Measurements from ENCODE around the gene ATAD5. TPM values are rescaled to one million over a fixed set of nuclear protein-coding genes. Genes with fewer than 3 reads are reported as not detected.
"Not testable (repeated sequence)": the region's sequence is repeated elsewhere in the genome, so short reads cannot be mapped to it uniquely, and the experiment has no call there.

The ATAD5 gene
- polyA plus RNA-seq, 2 donors: 0.99 to 1.1 TPM

DNA sequence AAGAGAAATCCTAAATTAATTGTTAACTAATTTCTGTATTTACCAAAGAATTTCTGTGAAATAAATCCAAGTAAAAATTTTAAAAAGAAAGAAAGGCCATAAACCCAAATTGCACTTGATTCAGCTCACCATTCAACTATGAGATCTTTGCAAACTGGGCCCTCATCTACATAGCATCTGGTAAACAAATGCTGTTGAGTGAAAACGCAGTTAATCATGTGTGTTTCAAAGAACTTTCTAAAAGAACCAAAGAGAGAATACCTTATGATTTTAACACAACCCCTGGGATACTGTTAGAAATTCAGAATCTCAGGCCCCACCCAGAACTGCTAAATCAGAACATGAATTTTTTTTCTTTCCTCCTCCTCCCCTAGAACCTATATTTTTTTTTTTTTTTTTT, 23.9 kb upstream of the ATAD5 start:
- H3K27ac ChIP-seq (ENCODE audit: low read depth in 2 of 2, low read length in 1 of 2): no peak overlapping the region
- no peaks in the 10 kb centered on the region for H3K27me3 ChIP-seq (ENCODE audit: control insufficient read depth in 1 of 2, insufficient read depth in 2 of 2, low read length in 2 of 2)
- no peaks in the 10 kb centered on the region for H3K9me3 ChIP-seq (ENCODE audit: control insufficient read depth in 2 of 2, insufficient read depth in 1 of 2, low read depth in 1 of 2, low read length in 1 of 2)
- 87 to 91% methylated on average over 1 of the region's 1 CpG for WGBS, 2 donors
- no peak overlapping the region for H3K4me3 ChIP-seq (ENCODE audit: low read depth in 1 of 2, low read length in 2 of 2)
- no peaks in the 10 kb centered on the region for H3K4me1 ChIP-seq (ENCODE audit: control insufficient read depth in 2 of 2, insufficient read depth in 2 of 2, low read length in 1 of 2)
- no peaks in the 10 kb centered on the region for H3K36me3 ChIP-seq (ENCODE audit: control insufficient read depth in 2 of 2, insufficient read depth in 2 of 2, low read length in 1 of 2)

DNA sequence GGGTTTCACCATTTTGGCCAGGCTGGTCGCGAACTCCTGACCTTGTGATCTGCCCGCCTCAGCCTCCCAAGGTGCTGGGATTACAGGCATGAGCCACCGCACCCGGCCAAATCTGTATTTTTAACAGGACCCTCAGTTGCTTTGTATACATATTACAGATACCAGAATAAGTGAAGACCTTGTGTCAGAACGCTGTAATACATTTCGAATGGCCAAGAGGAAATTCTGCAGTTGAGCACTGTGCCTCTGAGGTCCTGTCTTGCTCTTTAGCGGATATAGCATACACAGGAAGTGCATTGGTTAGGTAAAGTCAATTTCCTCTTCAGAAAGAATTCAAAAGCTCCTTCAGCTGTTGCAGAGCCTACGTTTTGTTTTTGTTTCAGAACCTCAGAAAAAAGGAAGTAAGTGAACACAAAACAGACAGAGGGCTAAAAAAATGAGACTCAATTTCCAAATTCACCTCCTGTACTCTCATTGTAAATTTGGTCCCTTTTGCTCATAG, 22.9 kb upstream of the ATAD5 start:
- 69 to 72% methylated on average over 9 of the region's 9 CpGs for WGBS, 2 donors

DNA sequence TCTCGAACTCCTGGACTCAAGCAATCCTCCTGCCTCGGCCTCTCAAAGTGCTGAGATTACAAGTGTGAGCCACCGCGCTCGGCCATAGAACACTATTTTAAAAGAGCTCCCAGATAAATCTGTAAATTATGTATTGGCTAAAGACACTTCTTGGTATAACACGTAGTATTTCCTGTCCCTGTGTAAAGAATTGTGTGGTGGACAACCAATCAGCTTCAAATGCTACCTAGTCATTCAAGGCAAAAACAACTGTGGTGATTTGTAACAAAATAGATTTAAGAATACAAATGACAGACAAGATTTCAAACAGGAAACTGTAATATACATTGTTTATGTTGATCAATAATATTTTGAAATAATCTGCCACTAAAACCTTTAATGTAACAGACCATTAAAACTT, 21.9 kb upstream of the ATAD5 start:
- Histone ChIP-seq H3K36me3 (ENCODE audit: control insufficient read depth in 2 of 2, insufficient read depth in 2 of 2, low read length in 1 of 2) (no peaks in the 10 kb centered on the region), H3K27ac (ENCODE audit: low read depth in 2 of 2, low read length in 1 of 2) (peak overlapping the region in 1 of 2 donors; percentile 14), H3K27me3 (ENCODE audit: control insufficient read depth in 1 of 2, insufficient read depth in 2 of 2, low read length in 2 of 2) (no peaks in the 10 kb centered on the region), H3K4me1 (ENCODE audit: control insufficient read depth in 2 of 2, insufficient read depth in 2 of 2, low read length in 1 of 2) (no peaks in the 10 kb centered on the region), H3K9me3 (ENCODE audit: control insufficient read depth in 2 of 2, insufficient read depth in 1 of 2, low read depth in 1 of 2, low read length in 1 of 2) (no peaks in the 10 kb centered on the region), H3K4me3 (ENCODE audit: low read depth in 1 of 2, low read length in 2 of 2) (no peak overlapping the region)
- WGBS, 2 donors: 90 to 94% methylated on average over 6 of the region's 6 CpGs

More for the DNA sequence above, 22.9 kb upstream of the ATAD5 start:
- no peaks in the 10 kb centered on the region for H3K4me1 ChIP-seq (ENCODE audit: control insufficient read depth in 2 of 2, insufficient read depth in 2 of 2, low read length in 1 of 2)
- H3K36me3 ChIP-seq (ENCODE audit: control insufficient read depth in 2 of 2, insufficient read depth in 2 of 2, low read length in 1 of 2): no peaks in the 10 kb centered on the region
- no peaks in the 10 kb centered on the region for H3K27me3 ChIP-seq (ENCODE audit: control insufficient read depth in 1 of 2, insufficient read depth in 2 of 2, low read length in 2 of 2)
- H3K4me3 ChIP-seq (ENCODE audit: low read depth in 1 of 2, low read length in 2 of 2): no peak overlapping the region
- no peaks in the 10 kb centered on the region for H3K9me3 ChIP-seq (ENCODE audit: control insufficient read depth in 2 of 2, insufficient read depth in 1 of 2, low read depth in 1 of 2, low read length in 1 of 2)
- H3K27ac ChIP-seq (ENCODE audit: low read depth in 2 of 2, low read length in 1 of 2): peak overlapping the region in 1 of 2 donors; percentile 14

DNA sequence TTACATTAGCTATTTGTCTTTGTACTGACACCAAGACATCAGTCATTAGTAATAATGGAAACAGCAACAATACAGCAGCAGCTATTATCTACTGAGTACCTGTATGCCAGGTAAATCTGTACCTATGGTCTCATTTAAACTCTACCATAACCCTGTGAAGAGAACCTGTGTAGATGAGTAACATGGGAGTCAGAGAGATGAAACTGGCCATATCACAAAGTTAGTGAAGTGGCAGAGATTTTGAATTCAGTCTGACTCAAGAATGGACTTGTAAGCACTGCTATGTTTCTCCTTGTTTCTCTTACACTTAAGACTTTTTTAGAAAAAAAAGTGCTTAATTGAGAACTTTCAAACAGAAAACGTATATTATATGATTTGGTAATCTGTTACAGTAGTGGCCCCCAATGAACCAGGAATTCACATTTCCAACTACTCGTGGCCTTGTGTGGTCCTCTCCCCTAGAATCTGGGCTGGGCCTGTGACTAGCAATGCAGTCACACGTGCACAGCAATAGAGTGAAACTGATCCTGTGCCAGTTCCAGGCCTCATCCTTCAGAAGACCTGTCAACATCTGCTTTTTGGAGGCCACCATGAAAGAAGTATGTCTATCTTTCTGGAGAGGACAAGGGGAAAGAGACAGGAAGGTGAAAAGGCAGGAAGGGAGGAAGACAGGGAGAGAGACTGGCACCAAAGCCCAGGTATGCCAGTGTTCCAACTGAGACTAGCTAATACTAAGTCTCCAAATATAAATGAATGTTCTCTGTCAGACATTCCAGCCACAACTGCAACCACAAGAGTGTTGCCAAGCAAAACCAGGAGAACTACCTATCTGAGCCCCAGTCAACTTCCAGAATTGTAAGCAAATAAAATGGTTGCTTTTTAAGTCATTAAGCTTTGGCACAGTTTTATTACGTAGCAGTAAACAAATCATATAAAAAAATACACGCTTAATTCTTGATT, 19.3 kb upstream of the ATAD5 start:
- Histone ChIP-seq H3K9me3 (ENCODE audit: control insufficient read depth in 2 of 2, insufficient read depth in 1 of 2, low read depth in 1 of 2, low read length in 1 of 2) (no peaks in the 10 kb centered on the region), H3K4me3 (ENCODE audit: low read depth in 1 of 2, low read length in 2 of 2) (no peak overlapping the region), H3K36me3 (ENCODE audit: control insufficient read depth in 2 of 2, insufficient read depth in 2 of 2, low read length in 1 of 2) (no peaks in the 10 kb centered on the region), H3K27me3 (ENCODE audit: control insufficient read depth in 1 of 2, insufficient read depth in 2 of 2, low read length in 2 of 2) (no peaks in the 10 kb centered on the region), H3K27ac (ENCODE audit: low read depth in 2 of 2, low read length in 1 of 2) (peak overlapping the region; percentile 58), H3K4me1 (ENCODE audit: control insufficient read depth in 2 of 2, insufficient read depth in 2 of 2, low read length in 1 of 2) (no peaks in the 10 kb centered on the region)
- WGBS, 2 donors: 58 to 59% methylated on average over 5 of the region's 5 CpGs

DNA sequence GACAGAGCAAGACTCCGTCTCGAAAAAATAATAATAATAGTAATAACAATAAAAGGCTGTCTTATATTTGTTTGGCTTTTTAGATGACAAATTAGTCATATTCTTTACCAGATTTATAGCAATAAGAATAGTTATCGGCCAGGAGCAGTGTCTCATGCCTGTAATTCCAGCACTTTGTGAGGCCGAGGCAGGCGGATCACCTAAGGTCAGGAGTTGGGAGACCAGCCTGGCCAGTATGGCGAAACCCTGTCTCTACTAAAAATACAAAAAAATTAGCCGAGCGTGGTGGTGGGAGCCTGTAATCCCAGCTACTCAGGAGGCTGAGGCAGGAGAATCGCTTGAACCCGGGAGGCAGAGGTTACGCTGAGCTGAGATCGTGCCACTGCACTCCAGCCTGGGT, 17.5 kb upstream of the ATAD5 start:
- not testable (repeated sequence) for H3K4me1 ChIP-seq (ENCODE audit: control insufficient read depth in 2 of 2, insufficient read depth in 2 of 2, low read length in 1 of 2); H3K27ac ChIP-seq (ENCODE audit: low read depth in 2 of 2, low read length in 1 of 2); H3K27me3 ChIP-seq (ENCODE audit: control insufficient read depth in 1 of 2, insufficient read depth in 2 of 2, low read length in 2 of 2); H3K9me3 ChIP-seq (ENCODE audit: control insufficient read depth in 2 of 2, insufficient read depth in 1 of 2, low read depth in 1 of 2, low read length in 1 of 2); H3K36me3 ChIP-seq (ENCODE audit: control insufficient read depth in 2 of 2, insufficient read depth in 2 of 2, low read length in 1 of 2); H3K4me3 ChIP-seq (ENCODE audit: low read depth in 1 of 2, low read length in 2 of 2)
- 88% methylated on average over 12 of the region's 12 CpGs for WGBS, 2 donors

DNA sequence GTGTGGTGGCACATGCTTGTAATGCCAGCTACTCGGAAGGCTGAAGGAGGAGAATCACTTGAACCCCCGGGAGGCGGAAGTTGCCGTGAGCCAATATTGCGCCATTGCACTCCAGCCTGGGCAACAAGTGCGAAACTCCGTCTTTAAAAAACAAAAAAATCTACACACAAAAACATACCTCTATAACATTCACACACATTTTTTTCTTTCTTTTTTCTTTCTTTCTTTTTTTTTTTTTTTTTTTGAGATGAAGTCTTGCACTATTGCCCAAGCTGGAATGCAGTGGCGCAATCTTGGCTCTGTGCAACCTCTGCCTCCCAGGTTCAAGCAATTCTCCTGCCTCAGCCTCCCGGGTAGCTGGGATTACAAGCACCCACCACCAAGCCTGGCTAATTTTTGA, 16.9 kb upstream of the ATAD5 start:
- not testable (repeated sequence) for H3K27me3 ChIP-seq (ENCODE audit: control insufficient read depth in 1 of 2, insufficient read depth in 2 of 2, low read length in 2 of 2); H3K9me3 ChIP-seq (ENCODE audit: control insufficient read depth in 2 of 2, insufficient read depth in 1 of 2, low read depth in 1 of 2, low read length in 1 of 2); H3K4me3 ChIP-seq (ENCODE audit: low read depth in 1 of 2, low read length in 2 of 2); H3K36me3 ChIP-seq (ENCODE audit: control insufficient read depth in 2 of 2, insufficient read depth in 2 of 2, low read length in 1 of 2); H3K27ac ChIP-seq (ENCODE audit: low read depth in 2 of 2, low read length in 1 of 2); H3K4me1 ChIP-seq (ENCODE audit: control insufficient read depth in 2 of 2, insufficient read depth in 2 of 2, low read length in 1 of 2)
- 91 to 92% methylated on average over 9 of the region's 9 CpGs for WGBS, 2 donors

DNA sequence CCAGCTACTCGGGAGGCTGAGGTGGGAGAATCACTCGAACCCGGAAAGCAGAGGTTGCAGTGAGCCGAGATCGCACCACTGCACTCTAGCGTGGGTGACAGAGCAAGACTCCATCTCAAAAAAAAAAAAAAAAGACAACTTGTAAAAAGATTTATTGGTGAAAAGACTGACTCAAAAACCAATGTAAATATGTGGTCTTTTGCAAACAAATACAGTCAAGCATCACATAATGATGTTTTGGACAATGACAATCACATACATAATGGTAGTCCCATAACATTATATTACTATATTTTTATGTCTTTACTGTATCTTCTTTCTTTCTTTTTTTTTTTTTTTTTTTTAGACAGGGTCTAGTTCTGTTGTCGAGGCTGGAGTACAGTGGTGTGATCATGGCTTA, 15.6 kb upstream of the ATAD5 start:
- no peak overlapping the region for H3K27ac ChIP-seq (ENCODE audit: low read depth in 2 of 2, low read length in 1 of 2)
- WGBS, 2 donors: 96 to 97% methylated on average over 7 of the region's 7 CpGs
- H3K4me1 ChIP-seq (ENCODE audit: control insufficient read depth in 2 of 2, insufficient read depth in 2 of 2, low read length in 1 of 2): no peaks in the 10 kb centered on the region
- H3K36me3 ChIP-seq (ENCODE audit: control insufficient read depth in 2 of 2, insufficient read depth in 2 of 2, low read length in 1 of 2): no peaks in the 10 kb centered on the region
- H3K27me3 ChIP-seq (ENCODE audit: control insufficient read depth in 1 of 2, insufficient read depth in 2 of 2, low read length in 2 of 2): no peaks in the 10 kb centered on the region
- no peak overlapping the region for H3K4me3 ChIP-seq (ENCODE audit: low read depth in 1 of 2, low read length in 2 of 2)
- no peaks in the 10 kb centered on the region for H3K9me3 ChIP-seq (ENCODE audit: control insufficient read depth in 2 of 2, insufficient read depth in 1 of 2, low read depth in 1 of 2, low read length in 1 of 2)

DNA sequence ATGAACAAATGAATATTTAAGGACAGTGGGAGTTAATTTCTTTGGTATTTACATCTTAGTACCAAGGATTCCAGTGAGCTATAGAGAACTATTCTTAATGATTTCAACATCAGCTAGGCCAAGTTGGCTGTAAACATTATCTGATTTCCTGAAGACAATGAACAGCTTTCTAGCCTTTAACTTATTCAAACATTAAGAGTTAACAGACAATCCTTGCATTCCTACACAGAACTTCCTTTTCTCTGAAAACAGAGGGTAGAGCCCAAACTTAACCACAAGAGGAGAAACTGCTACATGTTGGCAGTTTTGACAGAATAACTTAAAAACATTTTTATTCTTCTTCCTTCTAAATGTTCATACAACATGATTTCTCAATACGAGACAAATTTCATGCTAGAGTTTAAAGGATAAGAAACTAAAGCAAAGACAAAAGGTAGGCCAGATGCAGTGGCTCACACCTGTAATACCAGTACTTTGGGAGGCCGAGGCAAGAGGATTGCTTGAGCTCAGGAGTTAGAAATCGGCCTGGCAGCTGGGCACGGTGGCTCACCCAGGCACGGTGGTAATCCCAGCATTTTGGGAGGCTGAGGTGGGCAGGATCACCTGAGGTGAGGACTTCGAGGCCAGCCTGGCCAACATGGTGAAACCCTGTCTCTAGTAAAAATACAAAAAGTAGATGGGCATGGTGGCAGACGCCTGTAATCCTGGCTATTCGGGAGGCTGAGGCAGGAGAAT, 11.6 kb upstream of the ATAD5 start:
- H3K4me1 ChIP-seq (ENCODE audit: control insufficient read depth in 2 of 2, insufficient read depth in 2 of 2, low read length in 1 of 2): peaks cover 0 to 4% of the 10 kb centered on the region in 2 donors
- no peak overlapping the region for H3K4me3 ChIP-seq (ENCODE audit: low read depth in 1 of 2, low read length in 2 of 2)

DNA sequence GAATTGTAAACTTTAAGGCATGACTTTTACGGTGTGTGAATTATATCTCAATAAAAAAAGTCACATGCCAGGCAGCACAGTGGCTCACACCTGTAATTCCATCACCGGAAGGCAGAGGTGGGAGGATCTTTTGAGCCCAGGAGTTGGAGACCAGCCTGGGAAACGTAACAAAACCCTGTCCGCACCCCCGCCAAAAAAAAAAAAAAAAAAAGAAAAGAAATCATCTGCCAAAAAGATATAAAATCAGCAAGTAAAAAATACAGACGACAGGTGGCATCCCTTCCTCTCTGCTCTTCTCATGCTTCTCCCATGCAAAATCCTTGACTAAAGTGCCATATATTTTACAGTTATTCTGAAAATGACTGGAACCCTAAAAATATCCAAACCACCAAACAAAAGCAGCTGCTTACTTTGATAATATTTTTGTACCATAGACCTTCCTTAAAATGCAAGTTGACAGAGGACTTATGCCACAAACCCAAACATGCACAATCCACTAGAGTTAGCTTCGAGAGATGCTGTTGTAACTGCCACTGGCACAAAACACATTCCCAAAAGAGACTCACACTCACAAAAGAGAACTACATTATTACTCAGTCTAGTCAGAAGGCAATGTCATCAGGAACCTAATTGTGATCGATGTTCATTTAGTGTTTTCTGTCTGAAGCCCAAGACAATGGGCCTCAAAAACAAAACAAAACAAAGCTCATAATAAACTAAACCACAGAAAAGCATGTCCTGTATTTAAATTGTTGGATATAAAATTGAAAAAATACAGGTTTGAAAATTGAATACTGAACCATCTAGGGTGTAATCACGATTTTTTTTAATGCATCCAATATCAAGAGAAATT, 9.7 kb upstream of the ATAD5 start:
- no peak overlapping the region for H3K4me3 ChIP-seq (ENCODE audit: low read depth in 1 of 2, low read length in 2 of 2)
- H3K36me3 ChIP-seq (ENCODE audit: control insufficient read depth in 2 of 2, insufficient read depth in 2 of 2, low read length in 1 of 2): no peaks in the 10 kb centered on the region
- no peak overlapping the region for H3K27ac ChIP-seq (ENCODE audit: low read depth in 2 of 2, low read length in 1 of 2)
- peaks cover 0 to 4% of the 10 kb centered on the region in 2 donors for H3K4me1 ChIP-seq (ENCODE audit: control insufficient read depth in 2 of 2, insufficient read depth in 2 of 2, low read length in 1 of 2)
- WGBS, 2 donors: 33 to 40% methylated on average over 9 of the region's 9 CpGs
- no peaks in the 10 kb centered on the region for H3K27me3 ChIP-seq (ENCODE audit: control insufficient read depth in 1 of 2, insufficient read depth in 2 of 2, low read length in 2 of 2)
- no peaks in the 10 kb centered on the region for H3K9me3 ChIP-seq (ENCODE audit: control insufficient read depth in 2 of 2, insufficient read depth in 1 of 2, low read depth in 1 of 2, low read length in 1 of 2)

More for the DNA sequence above, 11.6 kb upstream of the ATAD5 start:
- H3K27me3 ChIP-seq (ENCODE audit: control insufficient read depth in 1 of 2, insufficient read depth in 2 of 2, low read length in 2 of 2): no peaks in the 10 kb centered on the region
- H3K36me3 ChIP-seq (ENCODE audit: control insufficient read depth in 2 of 2, insufficient read depth in 2 of 2, low read length in 1 of 2): no peaks in the 10 kb centered on the region
- H3K9me3 ChIP-seq (ENCODE audit: control insufficient read depth in 2 of 2, insufficient read depth in 1 of 2, low read depth in 1 of 2, low read length in 1 of 2): no peaks in the 10 kb centered on the region
- WGBS, 2 donors: 79 to 82% methylated on average over 8 of the region's 8 CpGs
- H3K27ac ChIP-seq (ENCODE audit: low read depth in 2 of 2, low read length in 1 of 2): no peak overlapping the region

Measured in esophagus (tissue), 2 donors.